GM19238 (cell line): ENCODE data around the gene TANK.
"Not testable (repeated sequence)": the region's sequence is repeated elsewhere in the genome, so short reads cannot be mapped to it uniquely, and the experiment has no call there.

Experiments
- DNase-seq: peaks from one replicate; pipeline ENCODE4 v3.0.0; 2011; ENCODE audit warnings: low spot score; ENCODE audit not compliant: insufficient read length

The TANK gene

GRCh38 chr2:161160226-161161073, at the start of gene TANK:
TSS of gene TANK (plus strand) at chr2:161160428. CDS start at chr2:161179663, 19,235 bp downstream.
- peak; percentile 73 for DNase-seq

GRCh38 chr2:161111531-161111930, 48.7 kb upstream of the TANK start:
- no peak for DNase-seq

GRCh38 chr2:161112908-161113307, 47.3 kb upstream of the TANK start:
- DNase-seq: no peak

GRCh38 chr2:161113693-161114575, 46.3 kb upstream of the TANK start:
- no peak for DNase-seq

GRCh38 chr2:161115205-161115604, 45.0 kb upstream of the TANK start:
- no peak for DNase-seq

GRCh38 chr2:161115605-161116380, 44.4 kb upstream of the TANK start:
- no peak for DNase-seq

GRCh38 chr2:161116509-161116908, 43.7 kb upstream of the TANK start:
- DNase-seq: no peak

- no peak for DNase-seq
These were observed 42.7 kb upstream of the TANK start for GRCh38 chr2:161117506-161117905.

- DNase-seq: no peak
These were observed 41.5 kb upstream of the TANK start for GRCh38 chr2:161118722-161119121.

- no peak for DNase-seq
These were observed 40.7 kb upstream of the TANK start for GRCh38 chr2:161119483-161119882.

GRCh38 chr2:161120775-161121174, 39.5 kb upstream of the TANK start:
- DNase-seq: no peak

GRCh38 chr2:161121622-161122021, 38.6 kb upstream of the TANK start:
- DNase-seq: no peak

GRCh38 chr2:161122772-161123530, 37.3 kb upstream of the TANK start:
- DNase-seq: no peak

- no peak for DNase-seq
These were observed 36.6 kb upstream of the TANK start for GRCh38 chr2:161123531-161124030.

GRCh38 chr2:161124201-161124600, 36.0 kb upstream of the TANK start:
- DNase-seq: no peak

- DNase-seq: no peak
These were observed 31.3 kb upstream of the TANK start for GRCh38 chr2:161128885-161129284.

GRCh38 chr2:161130354-161130753, 29.9 kb upstream of the TANK start:
- DNase-seq: no peak

GRCh38 chr2:161131074-161131680, 29.1 kb upstream of the TANK start:
- no peak for DNase-seq

- DNase-seq: no peak
These were observed 28.4 kb upstream of the TANK start for GRCh38 chr2:161131804-161132203.

GRCh38 chr2:161132384-161132783, 27.8 kb upstream of the TANK start:
- DNase-seq: not testable (repeated sequence)
